ENCODE measurements around the gene ABCB11.

ABCB11 gene

GRCh38 chr2:168945508-168945907 lies 85.6 kb downstream of the ABCB11 start:
- TF ChIP-seq SPI1 (IDR thresholded peaks at IDR 0.05; ENCODE audit: borderline replicate concordance, low read depth) (no peak), GABPA (IDR thresholded peaks at IDR 0.05; ENCODE audit: low read depth) (no peak), REST (IDR thresholded peaks at IDR 0.05; ENCODE audit: insufficient replicate concordance, low read depth) (no peak), POLR2AphosphoS5 (IDR thresholded peaks at IDR 0.05; ENCODE audit: low read depth) (no peak)
- TF ChIP-seq, protein P1, sequence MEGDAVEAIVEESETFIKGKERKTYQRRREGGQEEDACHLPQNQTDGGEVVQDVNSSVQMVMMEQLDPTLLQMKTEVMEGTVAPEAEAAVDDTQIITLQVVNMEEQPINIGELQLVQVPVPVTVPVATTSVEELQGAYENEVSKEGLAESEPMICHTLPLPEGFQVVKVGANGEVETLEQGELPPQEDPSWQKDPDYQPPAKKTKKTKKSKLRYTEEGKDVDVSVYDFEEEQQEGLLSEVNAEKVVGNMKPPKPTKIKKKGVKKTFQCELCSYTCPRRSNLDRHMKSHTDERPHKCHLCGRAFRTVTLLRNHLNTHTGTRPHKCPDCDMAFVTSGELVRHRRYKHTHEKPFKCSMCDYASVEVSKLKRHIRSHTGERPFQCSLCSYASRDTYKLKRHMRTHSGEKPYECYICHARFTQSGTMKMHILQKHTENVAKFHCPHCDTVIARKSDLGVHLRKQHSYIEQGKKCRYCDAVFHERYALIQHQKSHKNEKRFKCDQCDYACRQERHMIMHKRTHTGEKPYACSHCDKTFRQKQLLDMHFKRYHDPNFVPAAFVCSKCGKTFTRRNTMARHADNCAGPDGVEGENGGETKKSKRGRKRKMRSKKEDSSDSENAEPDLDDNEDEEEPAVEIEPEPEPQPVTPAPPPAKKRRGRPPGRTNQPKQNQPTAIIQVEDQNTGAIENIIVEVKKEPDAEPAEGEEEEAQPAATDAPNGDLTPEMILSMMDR (IDR thresholded peaks at IDR 0.05; ENCODE audit: insufficient read depth, low read length): no peak
- H3K27ac ChIP-seq (replicated peaks): no peak overlapping the region
- H3K4me3 ChIP-seq (replicated peaks; ENCODE audit: insufficient read depth, low read length): no peak overlapping the region
- H3K27me3 ChIP-seq (ENCODE audit: insufficient read depth, poor library complexity, severe bottlenecking): peaks cover 17% of the 10 kb centered on the region
- DNase-seq (ENCODE audit: low read depth in 1 of 2, low spot score in 1 of 2): no peak

DNA sequence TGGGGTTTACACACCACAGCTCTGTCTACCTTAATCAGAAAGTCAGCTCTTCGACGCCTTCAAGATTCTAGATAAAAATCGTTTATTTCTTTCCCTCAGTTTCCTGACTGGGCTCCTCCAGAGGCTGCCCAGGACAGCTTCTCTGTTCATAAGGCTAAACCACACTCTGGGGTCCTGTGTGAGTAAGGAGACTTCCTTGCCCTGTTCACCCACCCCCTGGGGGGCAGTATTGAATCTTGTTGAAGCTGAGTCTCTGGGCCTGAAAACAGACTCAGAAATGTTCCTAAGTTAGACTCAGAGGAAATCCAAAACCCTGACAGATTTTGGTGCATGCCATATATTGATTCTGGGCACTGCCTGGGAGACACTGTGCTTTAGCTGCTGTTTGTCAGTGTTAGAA lies 87.1 kb downstream of the ABCB11 start:
- Histone ChIP-seq H3K4me3 (replicated peaks; ENCODE audit: insufficient read depth, low read length) (no peak overlapping the region), H3K27ac (replicated peaks) (no peak overlapping the region), H3K27me3 (ENCODE audit: insufficient read depth, poor library complexity, severe bottlenecking) (peaks cover 17% of the 10 kb centered on the region)
- TF ChIP-seq REST (IDR thresholded peaks at IDR 0.05; ENCODE audit: insufficient replicate concordance, low read depth): no peak
- no peak for TF ChIP-seq GABPA (IDR thresholded peaks at IDR 0.05; ENCODE audit: low read depth)
- TF ChIP-seq SPI1 (IDR thresholded peaks at IDR 0.05; ENCODE audit: borderline replicate concordance, low read depth): no peak
- no peak for TF ChIP-seq POLR2AphosphoS5 (IDR thresholded peaks at IDR 0.05; ENCODE audit: low read depth)
- TF ChIP-seq, protein P1 (IDR thresholded peaks at IDR 0.05; ENCODE audit: insufficient read depth, low read length): no peak
- DNase-seq (ENCODE audit: low read depth in 1 of 2, low spot score in 1 of 2): no peak

DNA sequence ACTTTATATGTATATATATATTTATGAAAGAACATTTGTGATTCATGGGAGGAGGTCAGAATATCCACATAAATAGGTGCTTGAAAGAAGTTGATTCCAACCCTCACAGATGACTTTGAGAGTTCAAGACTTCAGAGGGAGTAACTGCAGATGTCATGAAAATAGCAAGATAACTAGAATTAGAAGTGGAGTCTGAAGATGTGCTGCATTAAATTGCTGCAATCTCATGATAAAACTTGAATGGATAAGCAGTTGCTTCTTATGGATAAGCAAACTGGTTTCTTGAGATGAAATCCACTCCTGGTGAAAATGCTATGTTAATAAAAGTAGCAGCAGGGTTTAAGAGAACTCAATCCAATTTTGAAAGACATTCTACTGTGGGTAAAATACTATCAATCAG lies 89.8 kb downstream of the ABCB11 start:
- Histone ChIP-seq H3K27me3 (ENCODE audit: insufficient read depth, poor library complexity, severe bottlenecking) (peaks cover 10% of the 10 kb centered on the region), H3K27ac (replicated peaks) (no peak overlapping the region), H3K4me3 (replicated peaks; ENCODE audit: insufficient read depth, low read length) (no peak overlapping the region)
- TF ChIP-seq REST (IDR thresholded peaks at IDR 0.05; ENCODE audit: insufficient replicate concordance, low read depth): no peak
- TF ChIP-seq POLR2AphosphoS5 (IDR thresholded peaks at IDR 0.05; ENCODE audit: low read depth): no peak
- TF ChIP-seq, protein P1 (IDR thresholded peaks at IDR 0.05; ENCODE audit: insufficient read depth, low read length): no peak
- no peak for TF ChIP-seq GABPA (IDR thresholded peaks at IDR 0.05; ENCODE audit: low read depth)
- TF ChIP-seq SPI1 (IDR thresholded peaks at IDR 0.05; ENCODE audit: borderline replicate concordance, low read depth): no peak
- DNase-seq (ENCODE audit: low read depth in 1 of 2, low spot score in 1 of 2): no peak
